Measurements from ENCODE around the gene KANSL2. TPM values are rescaled to one million over a fixed set of nuclear protein-coding genes. Genes with fewer than 3 reads are reported as not detected.

KANSL2 gene
- total RNA-seq, 1 experiment from 2014 or later, result 56.6 TPM

GRCh38 chr12:48678551-48679185 is 3.4 kb downstream of the KANSL2 start:
- Histone ChIP-seq H4K20me1 (ENCODE audit: control insufficient read depth, insufficient read depth, insufficient read length) (peaks cover 2% of the 10 kb centered on the region), H2BK5ac (ENCODE audit: insufficient read length, low read length) (no peak overlapping the region), H3K27ac (ENCODE audit: insufficient read length, low read depth, low read length) (no peak overlapping the region), H3K4me2 (ENCODE audit: insufficient read depth, insufficient read length, low read length) (peak overlapping the region; percentile 19), H3K4ac (ENCODE audit: low read depth, low read length) (no peak overlapping the region), H2BK120ac (ENCODE audit: low read depth, low read length, poor library complexity, severe bottlenecking) (no peak overlapping the region), H3K27me3 (ENCODE audit: insufficient read depth, low read length) (no peaks in the 10 kb centered on the region), H3K18ac (ENCODE audit: insufficient read length, low read depth, low read length) (no peak overlapping the region), H3K4me1 (ENCODE audit: insufficient read depth, low read length) (peaks cover 6% of the 10 kb centered on the region), H3K23ac (ENCODE audit: insufficient read length, low read depth, low read length) (no peak overlapping the region), H2BK15ac (ENCODE audit: low read depth, low read length) (no peak overlapping the region), H3K79me1 (ENCODE audit: insufficient read depth, low read depth, low read length, poor library complexity, severe bottlenecking) (peaks cover 18% of the 10 kb centered on the region), H4K91ac (ENCODE audit: insufficient read length, low read depth, low read length) (no peak overlapping the region), H2AFZ (ENCODE audit: low read length) (no peak overlapping the region), H4K8ac (replicated peaks; ENCODE audit: insufficient read length, low read depth, low read length) (no peak overlapping the region), H3K23me2 (ENCODE audit: insufficient read length, low read depth, low read length, poor library complexity, severe bottlenecking) (peaks cover 3% of the 10 kb centered on the region), H2BK20ac (ENCODE audit: low read depth, low read length, poor library complexity, severe bottlenecking) (no peak overlapping the region), H3K56ac (ENCODE audit: insufficient read length, low read depth, low read length) (no peak overlapping the region), H2AK5ac (ENCODE audit: insufficient read length, low read length) (no peak overlapping the region), H3K9me3 (ENCODE audit: control insufficient read depth, low read depth, low read length) (no peaks in the 10 kb centered on the region), H2BK12ac (ENCODE audit: insufficient read length, low read depth, low read length) (no peak overlapping the region), H3K9ac (ENCODE audit: extremely low read depth, insufficient read length, low read length) (no peak overlapping the region), H3K79me2 (ENCODE audit: insufficient read depth, low read length) (peaks cover 35% of the 10 kb centered on the region), H4K5ac (ENCODE audit: insufficient read length, low read depth, low read length) (no peak overlapping the region), H3T11ph (ENCODE audit: low read length) (no peak overlapping the region), H3K14ac (ENCODE audit: insufficient read depth, low read length) (no peak overlapping the region)
- TF ChIP-seq CTCF (conservative IDR thresholded peaks at IDR 0.05), result no peak
- H3K4me1 Mint-ChIP-seq, result peaks cover 22 to 28% of the 10 kb centered on the region in 2 experiments
- WGBS (ENCODE audit: extremely low coverage, insufficient read length, low lambda C conversion rate), result 100% methylated on average over 1 of the region's 3 CpGs
- no peaks in the 10 kb centered on the region for H3K9me3 Mint-ChIP-seq
- H3K27me3 Mint-ChIP-seq (ENCODE audit: low read depth), result peaks cover 1% of the 10 kb centered on the region; the same call in 1 of the 2 replicates
- peaks cover 36 to 65% (median 55%) of the 10 kb centered on the region in 3 experiments for H3K36me3 Mint-ChIP-seq (ENCODE audit: insufficient read depth in 1 of 3, low read depth in 3 of 3)
- H3K4me3 Mint-ChIP-seq, result peak overlapping the region; percentile 97 to 99; a peak in 4 of 5 replicates
- peak overlapping the region in 2 of 3 experiments; percentile 34 to 83; a peak in 2 of 7 replicates for H3K27ac Mint-ChIP-seq
- no peak for DNase-seq

All from H9 (cell line).